H9 (cell line): ENCODE measurements around the gene EPC2. TPM values are rescaled to one million over a fixed set of nuclear protein-coding genes. Genes with fewer than 3 reads are reported as not detected.

Experiments
- DNase-seq: peaks from one replicate; pipeline ENCODE4 v3.0.0-alpha.2; 2017
- H2AFZ ChIP-seq: one replicate; pipeline ENCODE4 v1.6.1; 2013; ENCODE audit warnings: mild to moderate bottlenecking, low read length, control low read depth, moderate library complexity
- H2AK5ac ChIP-seq: 2 replicates; pipeline ENCODE4 v1.6.1; 2013; ENCODE audit warnings: low read length, control low read depth, mixed read lengths; ENCODE audit not compliant: insufficient read length
- H2BK120ac ChIP-seq: one replicate; pipeline ENCODE4 v1.6.1; 2013; ENCODE audit warnings: low read depth, mild to moderate bottlenecking, low read length, control low read depth, inconsistent platforms; ENCODE audit not compliant: poor library complexity, severe bottlenecking
- H2BK12ac ChIP-seq: 2 replicates; pipeline ENCODE4 v1.6.1; 2013; ENCODE audit warnings: low read length, control low read depth, mixed read lengths, low read depth; ENCODE audit not compliant: insufficient read length
- H2BK15ac ChIP-seq: 2 replicates; pipeline ENCODE4 v1.6.1; 2013; ENCODE audit warnings: low read depth, low read length, control low read depth
- H2BK20ac ChIP-seq: one replicate; pipeline ENCODE4 v1.6.1; 2013; ENCODE audit warnings: low read depth, mild to moderate bottlenecking, low read length, control low read depth, inconsistent platforms; ENCODE audit not compliant: poor library complexity, severe bottlenecking
- H2BK5ac ChIP-seq: 2 replicates; pipeline ENCODE4 v1.6.1; 2013; ENCODE audit warnings: low read length, control low read depth, mixed read lengths; ENCODE audit not compliant: insufficient read length
- H3K14ac ChIP-seq: 2 replicates; pipeline ENCODE4 v1.6.1; 2013; ENCODE audit warnings: low read length, control low read depth; ENCODE audit not compliant: insufficient read depth
- H3K18ac ChIP-seq: 2 replicates; pipeline ENCODE4 v1.6.1; 2013; ENCODE audit warnings: low read depth, mild to moderate bottlenecking, mixed read lengths, low read length, control low read depth; ENCODE audit not compliant: insufficient read length
- H3K23ac ChIP-seq: 2 replicates; pipeline ENCODE4 v1.6.1; 2013; ENCODE audit warnings: low read length, control low read depth, mixed read lengths, low read depth; ENCODE audit not compliant: insufficient read length
- H3K23me2 ChIP-seq: 2 replicates; pipeline ENCODE4 v1.6.1; 2013; ENCODE audit warnings: low read depth, mild to moderate bottlenecking, mixed read lengths, low read length, control low read depth; ENCODE audit not compliant: insufficient read length, poor library complexity, severe bottlenecking
- H3K27ac ChIP-seq: 2 replicates; pipeline ENCODE4 v1.5.1; 2013; ENCODE audit warnings: low read length, control low read depth, mixed read lengths, low read depth; ENCODE audit not compliant: insufficient read length
- H3K27me3 ChIP-seq: 2 replicates; pipeline ENCODE4 v1.6.1; 2013; ENCODE audit warnings: low read length, control low read depth, inconsistent platforms; ENCODE audit not compliant: insufficient read depth
- H3K4ac ChIP-seq: 2 replicates; pipeline ENCODE4 v1.6.1; 2013; ENCODE audit warnings: low read depth, mild to moderate bottlenecking, control low read depth, inconsistent platforms, low read length, moderate library complexity
- H3K4me1 ChIP-seq: 2 replicates; pipeline ENCODE4 v1.6.1; 2013; ENCODE audit warnings: low read length, control low read depth, inconsistent platforms; ENCODE audit not compliant: insufficient read depth
- H3K4me2 ChIP-seq: 2 replicates; pipeline ENCODE4 v1.6.1; 2013; ENCODE audit warnings: low read length, control low read depth, mixed read lengths; ENCODE audit not compliant: insufficient read length, insufficient read depth
- H3K56ac ChIP-seq: 2 replicates; pipeline ENCODE4 v1.6.1; 2013; ENCODE audit warnings: low read depth, mild to moderate bottlenecking, mixed read lengths, low read length, control low read depth; ENCODE audit not compliant: insufficient read length
- H3K79me1 ChIP-seq: 2 replicates; pipeline ENCODE4 v1.6.1; 2013; ENCODE audit warnings: low read depth, mild to moderate bottlenecking, moderate library complexity, low read length, control low read depth, inconsistent platforms; ENCODE audit not compliant: insufficient read depth, poor library complexity, severe bottlenecking
- H3K79me2 ChIP-seq: 2 replicates; pipeline ENCODE4 v1.6.1; 2013; ENCODE audit warnings: low read length, control low read depth, inconsistent platforms; ENCODE audit not compliant: insufficient read depth
- H3K9ac ChIP-seq: 2 replicates; pipeline ENCODE4 v1.6.1; 2013; ENCODE audit warnings: low read length, control low read depth, mixed read lengths; ENCODE audit not compliant: insufficient read length; ENCODE audit errors: extremely low read depth
- H3K9me3 ChIP-seq: one replicate; pipeline ENCODE4 v1.6.1; 2013; ENCODE audit warnings: low read depth, low read length, inconsistent platforms; ENCODE audit not compliant: control insufficient read depth
- H3T11ph ChIP-seq: one replicate; pipeline ENCODE4 v1.6.1; 2013; ENCODE audit warnings: mild to moderate bottlenecking, low read length, control low read depth, inconsistent platforms
- H4K20me1 ChIP-seq: one replicate; pipeline ENCODE4 v1.6.1; 2013; ENCODE audit not compliant: control insufficient read depth, insufficient read length, insufficient read depth
- H4K5ac ChIP-seq: 2 replicates; pipeline ENCODE4 v1.6.1; 2013; ENCODE audit warnings: low read depth, mild to moderate bottlenecking, mixed read lengths, low read length, control low read depth; ENCODE audit not compliant: insufficient read length
- H4K8ac ChIP-seq: replicated peaks from 2 replicates; pipeline ENCODE4 v1.6.1; 2013; ENCODE audit warnings: low read length, control low read depth, mixed read lengths, low read depth; ENCODE audit not compliant: insufficient read length
- H4K91ac ChIP-seq: 2 replicates; pipeline ENCODE4 v1.6.1; 2013; ENCODE audit warnings: low read depth, mild to moderate bottlenecking, moderate library complexity, mixed read lengths, low read length, control low read depth; ENCODE audit not compliant: insufficient read length
- H3K27ac Mint-ChIP-seq, 3 experiments: 2 replicates in 2 of 3; 3 replicates in 1 of 3; pipeline ENCODE4 v1.8.0; 2020 to 2021; ENCODE audit warnings: mixed read lengths in 3 of 3, mild to moderate bottlenecking in 1 of 3, moderate library complexity in 1 of 3
- H3K27me3 Mint-ChIP-seq: 2 replicates; pipeline ENCODE4 v1.8.0; 2021; ENCODE audit warnings: low read depth, mild to moderate bottlenecking, moderate library complexity, mixed read lengths
- H3K36me3 Mint-ChIP-seq, 3 experiments: 2 replicates in 2 of 3; 3 replicates in 1 of 3; pipeline ENCODE4 v1.8.0; 2020 to 2021; ENCODE audit warnings: low read depth in 3 of 3, mixed read lengths in 3 of 3; ENCODE audit not compliant: insufficient read depth in 1 of 3
- H3K4me1 Mint-ChIP-seq, 2 experiments: 2 replicates each; pipeline ENCODE4 v1.8.0; 2020; ENCODE audit warnings: mixed read lengths in 2 of 2
- H3K4me3 Mint-ChIP-seq, 2 experiments: 2 replicates in 1 of 2; 3 replicates in 1 of 2; pipeline ENCODE4 v1.8.0; 2020 to 2021; ENCODE audit warnings: mild to moderate bottlenecking in 2 of 2, mixed read lengths in 2 of 2, moderate library complexity in 1 of 2
- H3K9me3 Mint-ChIP-seq, 2 experiments: 2 replicates in 1 of 2; 3 replicates in 1 of 2; pipeline ENCODE4 v1.8.0; 2020; ENCODE audit warnings: mild to moderate bottlenecking in 2 of 2, mixed read lengths in 2 of 2, moderate library complexity in 1 of 2
- WGBS: extraction: QIAGEN DNeasy Blood & Tissue Kit; methylation state at CpG from one replicate; pipeline ENCODE4 v1.1.7; 2013; ENCODE audit warnings: missing lambda C conversion rate, low lambda C conversion rate, mixed read lengths; ENCODE audit not compliant: insufficient read length; ENCODE audit errors: extremely low coverage; 5-methylcytosine and 5-hydroxymethylcytosine counted together
- total RNA-seq: library from RNA; stranded (reverse); gene quantifications from 2 replicates; pipeline ENCODE4 v1.2.1, GENCODE V29; 2021
- TF ChIP-seq, protein P1 (sequence below): fragments of 200-600 bp; sonication (generic); conservative IDR thresholded peaks from 3 replicates; pipeline ENCODE4 v1.8.0; 2021; ENCODE audit warnings: antibody characterized with exemption, mild to moderate bottlenecking

Gene EPC2
- total RNA-seq, 1 experiment from 2014 or later, result 31.3 TPM

DNA sequence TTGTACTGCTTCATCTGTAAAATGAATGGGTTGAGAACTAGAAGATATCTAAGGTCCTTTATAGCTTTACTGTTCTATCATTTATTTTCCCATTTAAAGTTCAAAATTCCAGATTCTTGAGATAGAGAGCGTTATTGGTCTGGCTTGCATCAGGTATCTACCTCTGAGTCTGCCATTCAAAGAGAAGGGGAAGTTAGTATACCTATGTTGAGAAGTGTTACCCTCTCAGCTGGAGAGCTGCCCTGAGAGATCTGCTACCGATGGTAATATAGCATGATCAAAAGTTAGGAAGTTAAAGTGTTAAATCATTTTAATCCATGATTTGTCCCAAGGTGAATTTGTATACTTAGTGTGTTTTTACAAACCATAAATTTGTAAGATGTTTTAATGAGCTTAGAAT is 7.4 kb downstream of the EPC2 start:
- Histone ChIP-seq H3K79me1 (peaks cover 2% of the 10 kb centered on the region), H3K27ac (no peak overlapping the region), H3K9ac (no peak overlapping the region), H3K14ac (no peak overlapping the region), H2BK20ac (no peak overlapping the region), H2BK12ac (no peak overlapping the region), H3K27me3 (no peaks in the 10 kb centered on the region), H3K23ac (no peak overlapping the region), H3K4ac (no peak overlapping the region), H3K4me1 (0 out of 2 replicates have a peak, but pooled peaks cover 5% of the 10 kb centered on the region), H4K8ac (no peak overlapping the region), H3K9me3 (no peaks in the 10 kb centered on the region), H3K4me2 (no peak overlapping the region), H3K18ac (no peak overlapping the region), H2BK120ac (no peak overlapping the region), H3K79me2 (peaks cover 56% of the 10 kb centered on the region; the same call in 1 of the 2 replicates), H3K23me2 (no peaks in the 10 kb centered on the region), H2BK15ac (no peak overlapping the region), H4K20me1 (no peaks in the 10 kb centered on the region), H3T11ph (no peak overlapping the region), H2AK5ac (no peak overlapping the region), H2BK5ac (no peak overlapping the region), H4K91ac (no peak overlapping the region), H3K56ac (no peak overlapping the region), H2AFZ (no peak overlapping the region), H4K5ac (no peak overlapping the region)
- Mint-ChIP-seq H3K4me1 (peaks cover 40 to 52% of the 10 kb centered on the region in 2 experiments), H3K36me3 (no peaks in the 10 kb centered on the region), H3K9me3 (no peaks in the 10 kb centered on the region), H3K27me3 (no peaks in the 10 kb centered on the region), H3K27ac (no peak overlapping the region), H3K4me3 (no peak overlapping the region)
- WGBS, result no CpG with 5 or more reads among the region's 2 CpGs
- no peak for DNase-seq
- TF ChIP-seq, protein P1, sequence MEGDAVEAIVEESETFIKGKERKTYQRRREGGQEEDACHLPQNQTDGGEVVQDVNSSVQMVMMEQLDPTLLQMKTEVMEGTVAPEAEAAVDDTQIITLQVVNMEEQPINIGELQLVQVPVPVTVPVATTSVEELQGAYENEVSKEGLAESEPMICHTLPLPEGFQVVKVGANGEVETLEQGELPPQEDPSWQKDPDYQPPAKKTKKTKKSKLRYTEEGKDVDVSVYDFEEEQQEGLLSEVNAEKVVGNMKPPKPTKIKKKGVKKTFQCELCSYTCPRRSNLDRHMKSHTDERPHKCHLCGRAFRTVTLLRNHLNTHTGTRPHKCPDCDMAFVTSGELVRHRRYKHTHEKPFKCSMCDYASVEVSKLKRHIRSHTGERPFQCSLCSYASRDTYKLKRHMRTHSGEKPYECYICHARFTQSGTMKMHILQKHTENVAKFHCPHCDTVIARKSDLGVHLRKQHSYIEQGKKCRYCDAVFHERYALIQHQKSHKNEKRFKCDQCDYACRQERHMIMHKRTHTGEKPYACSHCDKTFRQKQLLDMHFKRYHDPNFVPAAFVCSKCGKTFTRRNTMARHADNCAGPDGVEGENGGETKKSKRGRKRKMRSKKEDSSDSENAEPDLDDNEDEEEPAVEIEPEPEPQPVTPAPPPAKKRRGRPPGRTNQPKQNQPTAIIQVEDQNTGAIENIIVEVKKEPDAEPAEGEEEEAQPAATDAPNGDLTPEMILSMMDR, result no peak
